ENCODE results near the gene CPED1.

CPED1 gene

DNA sequence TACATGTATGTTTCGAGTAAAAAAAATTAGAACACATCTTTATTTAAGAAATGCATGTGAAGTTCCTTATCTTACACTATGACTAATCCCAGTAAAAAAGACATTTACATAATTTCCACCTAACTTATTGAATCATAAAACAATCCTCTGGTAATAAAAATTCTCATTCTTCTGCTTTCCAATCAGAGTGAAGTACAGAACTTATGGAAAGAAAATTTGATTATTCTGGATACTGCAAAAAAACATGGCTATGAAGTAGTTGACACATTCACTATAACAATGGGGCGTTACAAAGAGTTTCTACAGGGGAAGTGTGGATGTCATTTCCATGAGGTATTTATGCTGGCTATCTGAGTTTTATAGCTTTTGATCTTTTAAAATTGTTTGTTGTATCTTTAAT is 282.6 kb downstream of the CPED1 start:
- DNase-seq (ENCODE audit: extremely low read depth, low read depth) = no peak
- no peak overlapping the region for H3K4me3 ChIP-seq (replicated peaks; ENCODE audit: low read depth, low read length)
- no peak for TF ChIP-seq CTCF (IDR thresholded peaks at IDR 0.05; ENCODE audit: low read depth, low read length, missing control alignments)

DNA sequence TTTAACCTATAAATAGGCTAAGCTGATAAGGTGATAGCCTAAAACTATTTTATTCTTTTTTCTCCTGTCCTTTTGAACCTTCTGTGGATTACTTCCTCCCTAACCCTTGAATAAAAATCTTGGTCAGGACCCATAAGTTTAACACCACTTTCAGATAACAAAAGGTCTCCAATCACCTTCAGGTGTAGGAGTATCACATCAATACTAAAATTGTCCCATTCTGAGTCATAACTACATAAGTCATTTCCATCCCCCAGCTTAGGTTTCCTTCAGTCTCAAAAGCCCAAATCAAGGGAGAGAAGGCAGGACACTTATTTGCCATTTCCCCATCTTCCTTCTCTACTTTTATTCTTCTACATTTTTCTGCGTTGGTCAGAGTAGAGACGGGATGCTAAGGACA is 283.4 kb downstream of the CPED1 start:
- H3K4me3 ChIP-seq (replicated peaks; ENCODE audit: low read depth, low read length) = no peak overlapping the region
- DNase-seq (ENCODE audit: extremely low read depth, low read depth) = no peak
- TF ChIP-seq CTCF (IDR thresholded peaks at IDR 0.05; ENCODE audit: low read depth, low read length, missing control alignments) = no peak

GRCh38 chr7:121272676-121273075 is 284.2 kb downstream of the CPED1 start:
- TF ChIP-seq CTCF (IDR thresholded peaks at IDR 0.05; ENCODE audit: low read depth, low read length, missing control alignments) = no peak
- H3K4me3 ChIP-seq (replicated peaks; ENCODE audit: low read depth, low read length) = no peak overlapping the region
- no peak for DNase-seq (ENCODE audit: extremely low read depth, low read depth)

GRCh38 chr7:121273467-121274167 is 285.1 kb downstream of the CPED1 start:
- no peak for TF ChIP-seq CTCF (IDR thresholded peaks at IDR 0.05; ENCODE audit: low read depth, low read length, missing control alignments)
- H3K4me3 ChIP-seq (replicated peaks; ENCODE audit: low read depth, low read length) = no peak overlapping the region
- no peak for DNase-seq (ENCODE audit: extremely low read depth, low read depth)

GRCh38 chr7:121274467-121274866 is 286.0 kb downstream of the CPED1 start:
- TF ChIP-seq CTCF (IDR thresholded peaks at IDR 0.05; ENCODE audit: low read depth, low read length, missing control alignments) = no peak
- no peak for DNase-seq (ENCODE audit: extremely low read depth, low read depth)
- H3K4me3 ChIP-seq (replicated peaks; ENCODE audit: low read depth, low read length) = no peak overlapping the region

DNA sequence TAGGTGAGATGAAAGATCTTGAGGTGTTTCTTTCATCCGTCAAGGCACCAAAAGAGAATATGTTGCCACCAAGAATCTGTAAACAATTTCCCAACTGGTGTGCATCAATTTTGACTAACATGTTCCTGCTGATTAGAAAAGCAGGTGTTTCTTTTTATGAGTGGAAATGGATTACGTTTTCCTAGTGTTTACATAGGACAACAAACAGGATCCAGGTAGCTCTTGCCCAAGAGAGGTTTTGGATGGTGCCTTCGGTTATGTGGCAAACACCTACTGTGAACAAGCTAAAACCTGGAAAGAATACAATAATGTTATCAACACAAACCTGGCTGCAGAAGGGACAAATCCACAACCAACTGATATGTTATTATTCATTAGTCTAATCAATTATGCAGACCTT is 286.7 kb downstream of the CPED1 start:
- no peak overlapping the region for H3K4me3 ChIP-seq (replicated peaks; ENCODE audit: low read depth, low read length)
- no peak for DNase-seq (ENCODE audit: extremely low read depth, low read depth)
- no peak for TF ChIP-seq CTCF (IDR thresholded peaks at IDR 0.05; ENCODE audit: low read depth, low read length, missing control alignments)

DNA sequence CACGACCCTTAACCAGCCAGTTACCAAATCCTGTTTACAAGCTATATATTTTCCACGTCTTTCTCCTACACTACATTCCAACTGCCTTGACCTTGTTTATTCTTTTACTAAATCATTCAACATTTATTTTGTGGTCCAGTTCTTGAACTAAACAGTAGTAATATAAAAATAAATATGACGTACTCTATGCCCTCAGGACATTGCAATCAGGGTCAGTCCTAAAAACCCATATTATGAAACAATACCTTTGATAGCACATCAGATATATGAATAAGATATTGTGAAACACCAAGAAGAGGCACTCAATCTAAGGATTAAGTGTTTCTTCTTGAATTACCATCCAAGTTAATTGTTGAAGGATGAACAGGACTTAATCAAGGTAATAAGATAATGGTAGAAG is 287.8 kb downstream of the CPED1 start:
- DNase-seq (ENCODE audit: extremely low read depth, low read depth) = no peak
- H3K4me3 ChIP-seq (replicated peaks; ENCODE audit: low read depth, low read length) = no peak overlapping the region
- no peak for TF ChIP-seq CTCF (IDR thresholded peaks at IDR 0.05; ENCODE audit: low read depth, low read length, missing control alignments)

All from HFF-Myc (cell line).